NCI-H146 treated with DMSO at 0.1 percent for 48 hours (cell line): ENCODE measurements around the gene PIK3C3.

Source experiments
- DNase-seq: peaks from one replicate; lab custom pipeline; 2025; ENCODE audit not compliant: unreplicated experiment; lab: John Stamatoyannopoulos, UW

Gene PIK3C3

DNA sequence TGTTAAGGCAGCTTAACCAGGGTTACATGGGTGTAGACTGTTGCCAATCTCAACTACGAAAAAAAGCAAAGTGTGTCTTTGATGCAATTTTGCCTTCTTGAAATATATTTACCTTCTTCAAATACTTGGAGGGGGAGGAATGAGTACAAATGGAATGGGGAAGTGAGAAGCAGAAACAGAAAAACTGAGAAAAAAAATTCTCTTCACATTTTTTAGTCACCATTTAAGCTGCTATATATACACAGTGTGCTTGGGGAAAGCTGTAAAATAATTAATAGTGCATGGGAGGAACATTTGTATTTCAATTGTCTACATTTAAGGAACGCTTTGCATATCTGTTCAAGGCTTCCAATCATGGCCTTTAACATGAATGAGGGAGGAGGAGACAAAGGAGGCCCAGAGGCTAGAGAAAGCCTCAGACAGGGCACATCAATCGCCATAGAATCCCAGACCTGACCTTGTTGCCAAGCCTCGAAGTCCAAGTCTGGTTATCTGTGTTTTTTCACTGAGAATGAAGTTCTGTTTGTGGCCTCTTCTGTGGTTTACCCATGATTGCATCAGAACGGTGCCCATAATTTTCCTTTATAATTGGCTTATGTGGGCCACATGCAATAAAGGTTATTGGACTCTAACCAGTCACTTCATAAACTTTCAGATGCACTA lies 158.6 kb downstream of the PIK3C3 start:
- no peak for DNase-seq

DNA sequence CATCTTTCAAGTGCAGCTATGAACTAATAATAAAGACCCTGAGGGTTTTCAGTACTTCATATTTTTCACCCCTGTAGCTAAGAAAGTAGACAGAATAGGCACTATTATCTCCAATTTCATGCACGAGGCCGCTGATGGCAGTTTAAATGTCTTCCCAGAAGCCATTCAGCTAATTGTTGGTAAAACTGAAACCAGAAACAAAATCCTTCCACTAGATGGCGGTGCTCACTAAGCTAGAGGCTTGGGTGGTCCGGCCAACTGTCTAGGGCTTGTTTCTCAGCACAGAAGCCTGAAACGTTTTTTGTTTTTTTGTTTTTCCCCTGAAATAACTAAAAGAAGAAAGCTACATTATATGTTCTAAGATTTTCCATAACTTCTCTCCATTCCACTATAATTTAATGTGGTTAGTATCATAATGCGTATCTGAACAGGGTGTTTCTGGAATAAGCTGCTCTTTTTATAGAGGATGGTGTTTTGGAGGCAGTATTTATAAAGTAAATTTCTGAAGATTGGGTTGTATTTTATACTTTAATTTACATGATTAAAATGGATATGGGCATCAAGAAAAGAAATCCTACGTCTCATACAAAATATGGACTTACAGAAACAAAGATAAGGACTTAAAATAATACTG lies 159.4 kb downstream of the PIK3C3 start:
- peak; percentile 91 for DNase-seq

DNA sequence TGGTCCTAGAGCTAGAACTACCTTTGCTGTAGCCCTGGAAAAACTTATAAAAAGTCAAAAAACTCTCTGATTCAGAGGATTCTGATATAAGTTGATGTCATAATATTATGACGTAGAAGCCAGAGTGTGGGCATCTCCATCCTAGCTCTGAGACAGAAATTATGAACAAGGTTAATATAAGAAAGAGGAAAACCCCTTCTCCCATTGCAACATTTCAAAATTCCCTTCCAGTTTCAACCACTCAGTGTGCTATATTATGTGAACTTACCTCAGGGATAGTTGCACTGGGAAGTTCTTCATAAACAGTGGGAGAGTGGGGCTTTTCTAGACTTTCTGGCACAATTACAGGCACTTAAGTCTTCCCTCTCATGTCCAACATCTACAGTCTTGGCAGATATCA lies 171.6 kb downstream of the PIK3C3 start:
- no peak for DNase-seq

DNA sequence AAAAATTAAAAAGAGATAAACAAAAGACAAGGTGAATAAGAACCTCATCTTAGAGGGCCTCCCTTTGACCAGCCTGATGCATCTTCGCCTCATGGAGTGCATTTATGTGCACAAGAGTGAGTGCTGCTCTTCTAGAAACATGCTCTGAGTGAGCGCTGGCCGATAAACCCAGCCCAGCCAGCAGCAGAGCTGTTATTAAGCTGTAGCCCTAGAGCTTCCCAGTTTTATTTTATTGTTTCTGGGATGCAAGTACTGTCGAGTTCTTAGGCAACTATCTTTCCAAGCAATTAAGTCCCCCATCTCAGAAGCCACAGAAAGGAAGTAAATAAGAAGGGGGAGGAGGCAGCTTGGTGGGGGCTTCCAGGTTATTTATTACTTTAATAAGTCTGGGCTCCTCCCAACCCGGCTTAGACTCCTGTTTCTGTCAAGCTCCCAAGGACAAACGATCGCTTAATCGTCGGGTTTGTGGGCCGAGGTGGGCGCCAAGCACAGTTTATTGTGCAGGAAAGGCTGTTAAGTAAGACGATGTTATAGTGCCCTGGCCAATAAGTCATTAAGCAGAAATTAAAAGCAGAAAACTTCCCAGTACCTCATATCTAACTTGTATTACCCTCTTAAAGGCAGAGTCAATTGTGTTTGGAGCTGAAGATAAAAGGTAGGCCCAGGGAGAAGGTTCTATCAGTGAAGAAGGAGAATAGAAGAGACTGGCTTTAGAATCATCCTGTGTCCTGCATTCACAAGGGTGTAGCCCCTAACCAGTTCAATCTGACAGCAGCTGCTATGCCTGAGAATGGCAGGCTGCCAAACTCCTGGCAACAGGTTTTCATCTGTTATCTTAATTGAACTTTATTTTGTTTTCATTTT lies 176.3 kb downstream of the PIK3C3 start:
- peak; percentile 71 for DNase-seq

DNA sequence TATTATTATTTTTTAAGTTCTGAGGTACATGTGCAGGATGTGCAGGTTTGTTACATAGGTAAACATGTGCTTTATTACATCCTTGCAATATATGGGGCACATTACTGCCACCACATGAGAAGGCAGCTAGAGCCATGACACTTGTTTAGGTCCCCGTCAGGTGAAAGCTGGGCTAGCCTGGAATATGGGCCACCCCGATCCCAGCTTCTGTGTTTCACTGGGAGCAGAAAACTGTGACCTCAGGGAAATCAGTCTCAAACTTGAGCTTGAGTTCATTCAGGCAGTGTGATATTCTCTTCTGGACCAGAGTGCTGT lies 176.9 kb downstream of the PIK3C3 start:
- DNase-seq: no peak
